K562 (cell line): Measurements from ENCODE around the gene FRMD5. TPM values are rescaled to one million over a fixed set of nuclear protein-coding genes. Genes with fewer than 3 reads are reported as not detected.
A peak's percentile ranks its signal among the peaks of the same experiment; 100 is the strongest.

ENCODE experiments used
- ATAC-seq: fragments of 200-7000 bp; cut with Tn5 transposase; 3 replicates; pipeline ENCODE4 v1.9.1; 2020; ENCODE audit warnings: moderate library complexity
- BruUV-seq: library from RNA; stranded (reverse); fragments of 400-500 nt; replicated peaks from 2 replicates; lab custom pipeline; 2021; lab: Mats Ljungman, UMichigan
- CTCF ChIA-PET: fragments of 300-600 bp; formaldehyde crosslinking; extraction: SDS; loops from one replicate; lab custom pipeline; 2021; ENCODE audit warnings: low intra/inter-chr PET ratio; lab: Yijun Ruan, JAX
- POLR2A ChIA-PET: fragments of 300-600, 350-650 bp; sonication (Branson Sonifier 250); formaldehyde crosslinking; extraction: SDS; loops from one replicate; lab custom pipeline; 2021; ENCODE audit warnings: antibody characterized with exemption, inconsistent platforms; lab: Yijun Ruan, JAX
- DNase-seq, 4 experiments: peaks; one replicate each; pipeline versions ENCODE4 v3.0.0 to v3.0.0-alpha.2; 2011 to 2018; ENCODE audit warnings: low spot score in 3 of 4, mixed read lengths in 3 of 4; ENCODE audit errors: extremely low read depth in 1 of 4
- FAIRE-seq: peaks from 2 replicates; lab custom pipeline; 2011; peaks lifted over from hg19 to GRCh38; lab: Jason Lieb, UNC
- H2AFZ ChIP-seq: 2 replicates; pipeline ENCODE4 v1.6.0; 2011; ENCODE audit warnings: low read depth, low read length, control low read depth, inconsistent platforms
- H3K27ac ChIP-seq: fragments of 200-600 bp; 3 replicates; pipeline ENCODE4 v1.8.0; 2011; ENCODE audit warnings: low read depth, mild to moderate bottlenecking, control low read depth, inconsistent platforms, low read length, moderate library complexity, mixed read lengths; ENCODE audit errors: extremely low read depth
- H3K27me3 ChIP-seq, 2 experiments: fragments of 300-600 bp in 1 of 2; 2 replicates in 1 of 2; 3 replicates in 1 of 2; pipeline versions ENCODE4 v1.6.0 to v1.8.0; 2011; ENCODE audit warnings: inconsistent platforms in 2 of 2, low read length in 2 of 2, mild to moderate bottlenecking in 1 of 2, mixed read lengths in 1 of 2, moderate library complexity in 1 of 2; ENCODE audit not compliant: control insufficient read depth in 2 of 2, insufficient read depth in 2 of 2
- H3K36me3 ChIP-seq: fragments of 300-600 bp; 3 replicates; pipeline ENCODE4 v1.8.0; 2011; ENCODE audit warnings: mild to moderate bottlenecking, low read length, inconsistent platforms; ENCODE audit not compliant: control insufficient read depth, insufficient read depth
- H3K4me1 ChIP-seq, 2 experiments: fragments of 200-600 bp in 1 of 2; replicated peaks in 1 of 2; 2 replicates in 1 of 2; 3 replicates in 1 of 2; pipeline versions ENCODE4 v1.5.1 to v1.8.0; 2011; ENCODE audit warnings: inconsistent platforms in 2 of 2, low read length in 2 of 2, mild to moderate bottlenecking in 1 of 2, mixed read lengths in 1 of 2, moderate library complexity in 1 of 2; ENCODE audit not compliant: control insufficient read depth in 2 of 2, insufficient read depth in 2 of 2
- H3K4me2 ChIP-seq: 2 replicates; pipeline ENCODE4 v1.6.1; 2011; ENCODE audit warnings: low read length, control low read depth, inconsistent platforms, mixed read lengths; ENCODE audit not compliant: insufficient read depth
- H3K4me3 ChIP-seq: fragments of 200-600 bp; sonication (generic), shearing (Covaris generic); 2 replicates; pipeline ENCODE4 v1.5.1; 2016; ENCODE audit warnings: control low read depth, inconsistent platforms
- H3K79me2 ChIP-seq: fragments of 200-600 bp; 3 replicates; pipeline ENCODE4 v1.8.0; 2011; ENCODE audit warnings: low read length, inconsistent platforms; ENCODE audit not compliant: control insufficient read depth, insufficient read depth
- H3K9ac ChIP-seq, 2 experiments: 2 replicates each; pipeline versions ENCODE4 v1.6.0 to v1.6.1; 2011; ENCODE audit warnings: low read depth in 2 of 2, low read length in 2 of 2, control low read depth in 1 of 2, inconsistent platforms in 1 of 2, mild to moderate bottlenecking in 1 of 2, mixed read lengths in 1 of 2; ENCODE audit not compliant: insufficient read depth in 1 of 2
- H3K9me1 ChIP-seq: one replicate; pipeline ENCODE4 v1.6.0; 2011; ENCODE audit warnings: inconsistent platforms, mild to moderate bottlenecking, low read length, moderate library complexity; ENCODE audit not compliant: control insufficient read depth, insufficient read depth
- H3K9me3 ChIP-seq: replicated peaks from 2 replicates; pipeline ENCODE4 v1.5.1; 2011; ENCODE audit warnings: low read depth, low read length, inconsistent platforms; ENCODE audit not compliant: control insufficient read depth, insufficient read depth
- H4K20me1 ChIP-seq: replicated peaks from 2 replicates; pipeline ENCODE4 v1.6.1; 2011; ENCODE audit warnings: low read length, inconsistent platforms, mixed read lengths; ENCODE audit not compliant: control insufficient read depth, insufficient read depth
- HMG20A ChIP-seq: fragments of 450-650 bp; formaldehyde crosslinking; conservative IDR thresholded peaks from 2 replicates; pipeline ENCODE4 v1.4.0; 2020; ENCODE audit warnings: mild to moderate bottlenecking, mixed read lengths
- NCOR1 ChIP-seq: fragments of 450-650 bp; IDR thresholded peaks from 2 replicates; pipeline ENCODE4 v1.6.1; 2016; ENCODE audit warnings: mild to moderate bottlenecking, moderate library complexity
- PHB2 ChIP-seq: fragments of 450-650 bp; IDR thresholded peaks from 2 replicates; pipeline ENCODE4 v1.6.1; 2017; ENCODE audit warnings: low read depth
- RNF2 ChIP-seq: sonication (generic); IDR thresholded peaks from 2 replicates; pipeline ENCODE4 v1.6.1; 2016
- SUPT5H ChIP-seq: fragments of 450-650 bp; IDR thresholded peaks from 2 replicates; pipeline ENCODE4 v1.6.1; 2016
- TCF7L2 ChIP-seq: fragments of 150-350 bp; IDR thresholded peaks from 2 replicates; pipeline ENCODE4 v1.6.1; 2016; ENCODE audit warnings: low read depth, mild to moderate bottlenecking, low read length, moderate library complexity
- TRIM24 ChIP-seq, 2 experiments: fragments of 450-650 bp; IDR thresholded peaks; 2 replicates each; pipeline ENCODE4 v1.6.1; 2016
- TSHZ1 ChIP-seq: fragments of 250-450 bp; sonication (Bioruptor Pico); IDR thresholded peaks from 2 replicates; pipeline ENCODE4 v1.4.0; 2020; ENCODE audit warnings: mild to moderate bottlenecking, moderate library complexity
- ZBTB7A ChIP-seq: IDR thresholded peaks from 2 replicates; pipeline ENCODE4 v1.6.1; 2011; ENCODE audit warnings: low read depth, mild to moderate bottlenecking, low read length, moderate library complexity, borderline replicate concordance; ENCODE audit not compliant: control insufficient read depth
- ZEB2 ChIP-seq: fragments of 450-650 bp; IDR thresholded peaks from 2 replicates; pipeline ENCODE4 v1.6.1; 2016
- ZNF224 ChIP-seq: sonication (generic); formaldehyde crosslinking; IDR thresholded peaks from 2 replicates; pipeline ENCODE4 v1.8.0; 2022; ENCODE audit warnings: mild to moderate bottlenecking, missing genetic modification reagents
- WGBS: fragments of 100-300 bp; shearing (Covaris generic); methylation state at CpG from one replicate; pipeline ENCODE4 v1.1.6; 2016; ENCODE audit warnings: low coverage, mixed read lengths; ENCODE audit not compliant: insufficient coverage; ENCODE audit errors: missing lambda C conversion rate; 5-methylcytosine and 5-hydroxymethylcytosine counted together
- in situ Hi-C: fragments of 300-500 bp; cut with MboI; formaldehyde crosslinking; loops from 4 replicates; pipeline ENCODE4 v1.15.0; 2018; ENCODE audit warnings: inconsistent platforms, mixed read lengths
- intact Hi-C: fragments of 100-400 bp; cut with micrococcal nuclease; formaldehyde crosslinking; loops from 2 replicates; pipeline ENCODE4 v1.14.2; 2022
- polyA plus RNA-seq, 8 experiments: library from polyadenylated mRNA; depleted of rRNA in 4 of 8; stranded (reverse) in 5 of 8; unstranded in 3 of 8; fragments of >200 nt; fragmentation: Nextera tagmentation in 2 of 8; fragmentation: Illumina TruSeq in 1 of 8; extraction: Ambion mirVana in 2 of 8; extraction: Trizol in 1 of 8; gene quantifications; 2 replicates each; pipeline versions ENCODE4 v1.2.1 to v1.2.3, GENCODE V29; 2011 to 2014; ENCODE audit warnings: inconsistent platforms in 1 of 8, missing spikeins in 1 of 8
- total RNA-seq, 7 experiments: library from RNA; depleted of rRNA in 6 of 7; stranded (reverse); fragments of >200 nt in 6 of 7; fragmentation: Illumina TruSeq in 2 of 7; extraction: Trizol in 2 of 7; gene quantifications; 2 replicates each; pipeline versions ENCODE4 v1.2.1 to v1.2.3, GENCODE V29; 2011 to 2021; ENCODE audit warnings: low replicate concordance in 1 of 7
- TF ChIP-seq, protein P1 (sequence below): fragments of 250-450 bp; sonication (Bioruptor Pico); IDR thresholded peaks from 2 replicates; pipeline ENCODE4 v1.8.0; 2021; ENCODE audit warnings: mild to moderate bottlenecking, moderate library complexity

FRMD5 gene
- total and polyA plus RNA-seq, 9 of the 15 experiments (the other 6 are each of a cell fraction or from before 2014, with no cell fraction given), result 0.13 to 0.38 TPM; not detected in 7

DNA sequence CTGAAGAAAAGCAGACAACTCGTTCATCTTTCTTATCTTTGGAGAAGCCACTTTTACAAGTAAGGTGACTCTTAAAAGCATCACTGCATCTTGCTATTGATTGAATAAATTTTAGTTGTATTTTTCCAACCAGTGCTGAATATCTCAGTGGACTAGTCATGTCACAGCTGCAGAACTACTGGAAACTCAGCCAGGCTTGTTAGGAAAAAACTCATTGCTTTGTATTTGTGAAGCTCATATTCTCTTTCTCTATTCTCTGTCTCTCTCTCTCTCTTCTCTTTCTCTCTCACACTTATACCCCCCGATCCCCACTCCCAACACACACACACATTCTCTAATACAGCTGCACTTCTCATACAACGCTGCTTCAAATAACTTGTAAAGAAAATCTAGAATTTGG lies 264.0 kb downstream of the FRMD5 start:
- CTCF ChIA-PET, result no interaction called here
- no peaks in the 10 kb centered on the region for H3K36me3 ChIP-seq
- no peak for TF ChIP-seq ZNF224
- TF ChIP-seq ZEB2, result no peak
- TF ChIP-seq, all 486 proteins: peak for 0
- H3K4me3 ChIP-seq, result no peak overlapping the region
- no peak overlapping the region for H3K9ac ChIP-seq
- H2AFZ ChIP-seq, result no peak overlapping the region
- no peak overlapping the region for H3K27ac ChIP-seq
- no peak for FAIRE-seq
- no peak for DNase-seq
- H3K4me1 ChIP-seq, result no peaks in the 10 kb centered on the region
- in situ Hi-C loops (no loop called here), intact Hi-C loops (no loop called here)
- H3K4me2 ChIP-seq, result no peak overlapping the region
- H3K9me1 ChIP-seq, result no peaks in the 10 kb centered on the region
- no peaks in the 10 kb centered on the region for H3K9me3 ChIP-seq
- H3K79me2 ChIP-seq, result no peaks in the 10 kb centered on the region
- WGBS, result 0% methylated on average over 3 of the region's 3 CpGs
- POLR2A ChIA-PET, result no interaction called here
- H4K20me1 ChIP-seq, result no peaks in the 10 kb centered on the region
- ATAC-seq, result no peak
- peaks cover 17 to 60% of the 10 kb centered on the region in 2 experiments for H3K27me3 ChIP-seq
- no TSS peak for BruUV-seq

- no peaks in the 10 kb centered on the region for H3K36me3 ChIP-seq
- no TSS peak for BruUV-seq
- H3K9ac ChIP-seq, result peak overlapping the region in 1 of 2 experiments; percentile 46; a peak in 1 of 4 replicates
- FAIRE-seq (no peak), ATAC-seq (no peak), DNase-seq (no peak)
- CTCF ChIA-PET, result no interaction called here
- H3K4me3 ChIP-seq, result no peak overlapping the region
- POLR2A ChIA-PET, result no interaction called here
- no peak overlapping the region for H3K4me2 ChIP-seq
- no peaks in the 10 kb centered on the region for H3K4me1 ChIP-seq
- peaks cover 13 to 57% of the 10 kb centered on the region in 2 experiments for H3K27me3 ChIP-seq
- intact Hi-C loops, result no loop called here
- no peaks in the 10 kb centered on the region for H3K9me3 ChIP-seq
- no peaks in the 10 kb centered on the region for H3K79me2 ChIP-seq
- H4K20me1 ChIP-seq, result no peaks in the 10 kb centered on the region
- in situ Hi-C loops, result no loop called here
- no peaks in the 10 kb centered on the region for H3K9me1 ChIP-seq
- H2AFZ ChIP-seq, result no peak overlapping the region
- H3K27ac ChIP-seq, result no peak overlapping the region
- TF ChIP-seq TSHZ1 (CRISPR knock-in tag), result no peak
- TF ChIP-seq HMG20A (CRISPR knock-in tag), result no peak
- no peak for TF ChIP-seq RNF2
- TF ChIP-seq, protein P1, sequence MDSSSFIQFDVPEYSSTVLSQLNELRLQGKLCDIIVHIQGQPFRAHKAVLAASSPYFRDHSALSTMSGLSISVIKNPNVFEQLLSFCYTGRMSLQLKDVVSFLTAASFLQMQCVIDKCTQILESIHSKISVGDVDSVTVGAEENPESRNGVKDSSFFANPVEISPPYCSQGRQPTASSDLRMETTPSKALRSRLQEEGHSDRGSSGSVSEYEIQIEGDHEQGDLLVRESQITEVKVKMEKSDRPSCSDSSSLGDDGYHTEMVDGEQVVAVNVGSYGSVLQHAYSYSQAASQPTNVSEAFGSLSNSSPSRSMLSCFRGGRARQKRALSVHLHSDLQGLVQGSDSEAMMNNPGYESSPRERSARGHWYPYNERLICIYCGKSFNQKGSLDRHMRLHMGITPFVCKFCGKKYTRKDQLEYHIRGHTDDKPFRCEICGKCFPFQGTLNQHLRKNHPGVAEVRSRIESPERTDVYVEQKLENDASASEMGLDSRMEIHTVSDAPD (CRISPR knock-in tag), result no peak
- TF ChIP-seq SUPT5H, result no peak
- TF ChIP-seq PHB2, result no peak
- TF ChIP-seq ZBTB7A, result no peak
- TF ChIP-seq TRIM24 (IDR thresholded peaks at IDR 0.05), result no peak
- TF ChIP-seq TCF7L2, result no peak
- TF ChIP-seq NCOR1, result no peak
- 5% methylated on average over 5 of the region's 5 CpGs for WGBS
Observed at GRCh38 chr15:43930556-43930955, 264.5 kb downstream of the FRMD5 start.
